K562 (cell line): ENCODE data around the gene AFF2. TPM values are rescaled to one million over a fixed set of nuclear protein-coding genes. Genes with fewer than 3 reads are reported as not detected.

Experiments
- ATAC-seq: fragments of 200-7000 bp; cut with Tn5 transposase; 3 replicates; pipeline ENCODE4 v1.9.1; 2020; ENCODE audit warnings: moderate library complexity
- BruUV-seq: library from RNA; stranded (reverse); fragments of 400-500 nt; replicated peaks from 2 replicates; lab custom pipeline; 2021; lab: Mats Ljungman, UMichigan
- CTCF ChIA-PET: fragments of 300-600 bp; formaldehyde crosslinking; extraction: SDS; loops from one replicate; lab custom pipeline; 2021; ENCODE audit warnings: low intra/inter-chr PET ratio; lab: Yijun Ruan, JAX
- POLR2A ChIA-PET: fragments of 300-600, 350-650 bp; sonication (Branson Sonifier 250); formaldehyde crosslinking; extraction: SDS; loops from one replicate; lab custom pipeline; 2021; ENCODE audit warnings: antibody characterized with exemption, inconsistent platforms; lab: Yijun Ruan, JAX
- DNase-seq, 4 experiments: peaks; one replicate each; pipeline versions ENCODE4 v3.0.0 to v3.0.0-alpha.2; 2011 to 2018; ENCODE audit warnings: low spot score in 3 of 4, mixed read lengths in 3 of 4; ENCODE audit errors: extremely low read depth in 1 of 4
- FAIRE-seq: peaks from 2 replicates; lab custom pipeline; 2011; peaks lifted over from hg19 to GRCh38; lab: Jason Lieb, UNC
- H2AFZ ChIP-seq: 2 replicates; pipeline ENCODE4 v1.6.0; 2011; ENCODE audit warnings: low read depth, low read length, control low read depth, inconsistent platforms
- H3K27ac ChIP-seq: fragments of 200-600 bp; 3 replicates; pipeline ENCODE4 v1.8.0; 2011; ENCODE audit warnings: low read depth, mild to moderate bottlenecking, control low read depth, inconsistent platforms, low read length, moderate library complexity, mixed read lengths; ENCODE audit errors: extremely low read depth
- H3K27me3 ChIP-seq, 2 experiments: fragments of 300-600 bp in 1 of 2; 2 replicates in 1 of 2; 3 replicates in 1 of 2; pipeline versions ENCODE4 v1.6.0 to v1.8.0; 2011; ENCODE audit warnings: inconsistent platforms in 2 of 2, low read length in 2 of 2, mild to moderate bottlenecking in 1 of 2, mixed read lengths in 1 of 2, moderate library complexity in 1 of 2; ENCODE audit not compliant: control insufficient read depth in 2 of 2, insufficient read depth in 2 of 2
- H3K36me3 ChIP-seq: fragments of 300-600 bp; 3 replicates; pipeline ENCODE4 v1.8.0; 2011; ENCODE audit warnings: mild to moderate bottlenecking, low read length, inconsistent platforms; ENCODE audit not compliant: control insufficient read depth, insufficient read depth
- H3K4me1 ChIP-seq, 2 experiments: fragments of 200-600 bp in 1 of 2; replicated peaks in 1 of 2; 2 replicates in 1 of 2; 3 replicates in 1 of 2; pipeline versions ENCODE4 v1.5.1 to v1.8.0; 2011; ENCODE audit warnings: inconsistent platforms in 2 of 2, low read length in 2 of 2, mild to moderate bottlenecking in 1 of 2, mixed read lengths in 1 of 2, moderate library complexity in 1 of 2; ENCODE audit not compliant: control insufficient read depth in 2 of 2, insufficient read depth in 2 of 2
- H3K4me2 ChIP-seq: 2 replicates; pipeline ENCODE4 v1.6.1; 2011; ENCODE audit warnings: low read length, control low read depth, inconsistent platforms, mixed read lengths; ENCODE audit not compliant: insufficient read depth
- H3K4me3 ChIP-seq: fragments of 200-600 bp; sonication (generic), shearing (Covaris generic); 2 replicates; pipeline ENCODE4 v1.5.1; 2016; ENCODE audit warnings: control low read depth, inconsistent platforms
- H3K79me2 ChIP-seq: fragments of 200-600 bp; 3 replicates; pipeline ENCODE4 v1.8.0; 2011; ENCODE audit warnings: low read length, inconsistent platforms; ENCODE audit not compliant: control insufficient read depth, insufficient read depth
- H3K9ac ChIP-seq, 2 experiments: 2 replicates each; pipeline versions ENCODE4 v1.6.0 to v1.6.1; 2011; ENCODE audit warnings: low read depth in 2 of 2, low read length in 2 of 2, control low read depth in 1 of 2, inconsistent platforms in 1 of 2, mild to moderate bottlenecking in 1 of 2, mixed read lengths in 1 of 2; ENCODE audit not compliant: insufficient read depth in 1 of 2
- H3K9me1 ChIP-seq: one replicate; pipeline ENCODE4 v1.6.0; 2011; ENCODE audit warnings: inconsistent platforms, mild to moderate bottlenecking, low read length, moderate library complexity; ENCODE audit not compliant: control insufficient read depth, insufficient read depth
- H3K9me3 ChIP-seq: replicated peaks from 2 replicates; pipeline ENCODE4 v1.5.1; 2011; ENCODE audit warnings: low read depth, low read length, inconsistent platforms; ENCODE audit not compliant: control insufficient read depth, insufficient read depth
- H4K20me1 ChIP-seq: replicated peaks from 2 replicates; pipeline ENCODE4 v1.6.1; 2011; ENCODE audit warnings: low read length, inconsistent platforms, mixed read lengths; ENCODE audit not compliant: control insufficient read depth, insufficient read depth
- ARID4B ChIP-seq: sonication (generic); formaldehyde crosslinking; IDR thresholded peaks from 2 replicates; pipeline ENCODE4 v1.8.0; 2022; ENCODE audit warnings: mild to moderate bottlenecking, missing genetic modification reagents
- DDX20 ChIP-seq: fragments of 450-650 bp; IDR thresholded peaks from 2 replicates; pipeline ENCODE4 v1.6.1; 2016; ENCODE audit warnings: missing genetic modification characterization, low read depth, mild to moderate bottlenecking, missing compliant biosample characterization, moderate library complexity
- ELK3 ChIP-seq: fragments of 450-650 bp; formaldehyde crosslinking; IDR thresholded peaks from 2 replicates; pipeline ENCODE4 v1.4.0; 2020; ENCODE audit warnings: mild to moderate bottlenecking
- HLTF ChIP-seq: fragments of 450-650 bp; IDR thresholded peaks from 2 replicates; pipeline ENCODE4 v1.6.1; 2016
- KLF13 ChIP-seq: fragments of 450-650 bp; IDR thresholded peaks from 2 replicates; pipeline ENCODE4 v1.6.1; 2016; ENCODE audit warnings: missing genetic modification characterization, low read depth, mild to moderate bottlenecking, missing compliant biosample characterization, moderate library complexity, borderline replicate concordance
- MEF2A ChIP-seq: IDR thresholded peaks from 2 replicates; pipeline ENCODE4 v1.6.1; 2011; ENCODE audit warnings: low read depth, mild to moderate bottlenecking, low read length, moderate library complexity; ENCODE audit not compliant: control insufficient read depth
- MIER1 ChIP-seq: fragments of 450-650 bp; IDR thresholded peaks from 2 replicates; pipeline ENCODE4 v1.6.1; 2016; ENCODE audit warnings: antibody characterized with exemption, mild to moderate bottlenecking, low read depth
- PHF8 ChIP-seq: fragments of 200-600 bp; sonication (generic); IDR thresholded peaks from 2 replicates; pipeline ENCODE4 v1.6.1; 2012; ENCODE audit warnings: mixed run types, mild to moderate bottlenecking, inconsistent platforms, low read length, moderate library complexity, borderline replicate concordance
- RBM39 ChIP-seq: fragments of 200-400 bp; formaldehyde crosslinking; optimal IDR thresholded peaks from 2 replicates; pipeline ENCODE3; 2018; ENCODE audit warnings: low read depth, low read length
- RFX7 ChIP-seq: fragments of 250-450 bp; sonication (Bioruptor Pico); IDR thresholded peaks from 2 replicates; pipeline ENCODE4 v1.5.1; 2021; ENCODE audit warnings: mild to moderate bottlenecking
- TCF3 ChIP-seq: sonication (generic); formaldehyde crosslinking; IDR thresholded peaks from 2 replicates; pipeline ENCODE4 v1.4.0; 2020; ENCODE audit warnings: mild to moderate bottlenecking, missing genetic modification reagents
- ZNF589 ChIP-seq: fragments of 200-800 bp; sonication (Bioruptor generic); IDR thresholded peaks from 2 replicates; pipeline ENCODE4 v1.6.1; 2016; ENCODE audit warnings: low read depth, missing genetic modification characterization, missing compliant biosample characterization
- WGBS: fragments of 100-300 bp; shearing (Covaris generic); methylation state at CpG from one replicate; pipeline ENCODE4 v1.1.6; 2016; ENCODE audit warnings: low coverage, mixed read lengths; ENCODE audit not compliant: insufficient coverage; ENCODE audit errors: missing lambda C conversion rate; 5-methylcytosine and 5-hydroxymethylcytosine counted together
- in situ Hi-C: fragments of 300-500 bp; cut with MboI; formaldehyde crosslinking; loops from 4 replicates; pipeline ENCODE4 v1.15.0; 2018; ENCODE audit warnings: inconsistent platforms, mixed read lengths
- intact Hi-C: fragments of 100-400 bp; cut with micrococcal nuclease; formaldehyde crosslinking; loops from 2 replicates; pipeline ENCODE4 v1.14.2; 2022
- polyA plus RNA-seq, 8 experiments: library from polyadenylated mRNA; depleted of rRNA in 4 of 8; stranded (reverse) in 5 of 8; unstranded in 3 of 8; fragments of >200 nt; fragmentation: Nextera tagmentation in 2 of 8; fragmentation: Illumina TruSeq in 1 of 8; extraction: Ambion mirVana in 2 of 8; extraction: Trizol in 1 of 8; gene quantifications; 2 replicates each; pipeline versions ENCODE4 v1.2.1 to v1.2.3, GENCODE V29; 2011 to 2014; ENCODE audit warnings: inconsistent platforms in 1 of 8, missing spikeins in 1 of 8
- total RNA-seq, 7 experiments: library from RNA; depleted of rRNA in 6 of 7; stranded (reverse); fragments of >200 nt in 6 of 7; fragmentation: Illumina TruSeq in 2 of 7; extraction: Trizol in 2 of 7; gene quantifications; 2 replicates each; pipeline versions ENCODE4 v1.2.1 to v1.2.3, GENCODE V29; 2011 to 2021; ENCODE audit warnings: low replicate concordance in 1 of 7
- TF ChIP-seq, protein P1 (sequence below): sonication (generic); formaldehyde crosslinking; IDR thresholded peaks from 2 replicates; pipeline ENCODE4 v1.8.0; 2023; ENCODE audit warnings: mild to moderate bottlenecking, missing genetic modification reagents

The AFF2 gene
- total and polyA plus RNA-seq, 9 of the 15 experiments (the other 6 are each of a cell fraction or from before 2014, with no cell fraction given): 0.01 to 0.20 (median 0.07) TPM

DNA sequence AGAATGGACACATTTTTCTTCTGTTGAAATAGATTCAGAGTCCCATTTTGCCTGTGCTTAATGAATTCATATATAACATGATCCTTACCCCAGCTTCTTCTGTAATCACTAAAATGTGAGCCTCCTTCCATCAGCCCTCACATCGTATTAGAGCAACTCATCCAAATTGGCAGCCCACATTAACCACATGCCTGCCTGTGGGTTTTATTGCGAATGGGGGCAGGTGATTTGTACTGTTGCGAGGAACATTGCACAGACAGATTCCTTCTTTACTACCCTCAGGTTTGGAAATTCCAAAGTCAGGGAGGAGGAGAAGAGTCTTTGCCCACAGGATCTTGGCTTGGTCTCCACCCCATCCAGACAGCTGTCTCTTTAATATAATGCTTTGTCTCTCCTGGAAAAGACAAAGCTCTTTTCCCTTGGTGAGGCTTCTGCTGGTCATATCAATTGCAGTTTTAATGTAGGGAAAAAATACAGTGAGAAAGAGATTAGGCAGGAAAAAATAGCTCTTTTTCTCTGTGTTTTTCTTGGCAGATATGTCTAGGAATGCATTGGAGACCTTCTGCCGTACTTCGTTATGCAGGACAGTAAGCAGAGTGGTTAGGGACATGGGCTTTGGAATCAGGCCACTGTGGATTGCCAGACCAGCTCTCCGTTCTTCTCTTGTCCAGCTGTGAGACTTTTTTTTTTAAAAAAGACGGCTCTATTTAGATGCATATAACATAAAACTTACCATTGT, 371.2 kb downstream of the AFF2 start:
- H3K79me2 ChIP-seq: no peaks in the 10 kb centered on the region
- no peak overlapping the region for H3K4me3 ChIP-seq
- no peaks in the 10 kb centered on the region for H3K9me3 ChIP-seq
- H3K9me1 ChIP-seq: no peaks in the 10 kb centered on the region
- in situ Hi-C loops (no loop called here), intact Hi-C loops (no loop called here)
- POLR2A ChIA-PET: interaction anchor here (0.7 kb wide), 1 partner anchor 408 kb away, joined by 3 read pairs; no protein-coding TSS in a partner anchor
- DNase-seq: no peak
- ATAC-seq: no peak
- CTCF ChIA-PET: no interaction called here
- no peak overlapping the region for H2AFZ ChIP-seq
- WGBS: 2% methylated on average over 6 of the region's 7 CpGs
- BruUV-seq: no TSS peak
- no peak overlapping the region for H3K9ac ChIP-seq
- no peak overlapping the region for H3K27ac ChIP-seq
- no peaks in the 10 kb centered on the region for H4K20me1 ChIP-seq
- no peak for FAIRE-seq
- no peak overlapping the region for H3K4me2 ChIP-seq
- no peaks in the 10 kb centered on the region for H3K4me1 ChIP-seq
- TF ChIP-seq RBM39: no peak
- TF ChIP-seq ZNF589: no peak
- TF ChIP-seq KLF13 (tag): no peak
- no peak for TF ChIP-seq RFX7 (CRISPR knock-in tag)
- TF ChIP-seq TCF3 (CRISPR knock-in tag): no peak
- no peak for TF ChIP-seq MEF2A
- no peak for TF ChIP-seq DDX20 (tag)
- TF ChIP-seq HLTF: no peak
- TF ChIP-seq, protein P1, sequence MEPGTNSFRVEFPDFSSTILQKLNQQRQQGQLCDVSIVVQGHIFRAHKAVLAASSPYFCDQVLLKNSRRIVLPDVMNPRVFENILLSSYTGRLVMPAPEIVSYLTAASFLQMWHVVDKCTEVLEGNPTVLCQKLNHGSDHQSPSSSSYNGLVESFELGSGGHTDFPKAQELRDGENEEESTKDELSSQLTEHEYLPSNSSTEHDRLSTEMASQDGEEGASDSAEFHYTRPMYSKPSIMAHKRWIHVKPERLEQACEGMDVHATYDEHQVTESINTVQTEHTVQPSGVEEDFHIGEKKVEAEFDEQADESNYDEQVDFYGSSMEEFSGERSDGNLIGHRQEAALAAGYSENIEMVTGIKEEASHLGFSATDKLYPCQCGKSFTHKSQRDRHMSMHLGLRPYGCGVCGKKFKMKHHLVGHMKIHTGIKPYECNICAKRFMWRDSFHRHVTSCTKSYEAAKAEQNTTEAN (CRISPR knock-in tag): no peak
- no peak for TF ChIP-seq ARID4B (CRISPR knock-in tag)
- TF ChIP-seq ELK3 (CRISPR knock-in tag): no peak
- no peak for TF ChIP-seq MIER1
- no peak for TF ChIP-seq PHF8
- no peaks in the 10 kb centered on the region for H3K27me3 ChIP-seq
- H3K36me3 ChIP-seq: no peaks in the 10 kb centered on the region
